HEK293 (cell line): ENCODE results near the gene HHEX.

Source experiments
- CTCF ChIA-PET: fragments of 350-600 bp; formaldehyde crosslinking; extraction: SDS; loops from one replicate; lab custom pipeline; 2021; ENCODE audit warnings: antibody characterized with exemption; lab: Yijun Ruan, JAX
- POLR2A ChIA-PET: fragments of 300-600 bp; formaldehyde crosslinking; extraction: SDS; loops from one replicate; lab custom pipeline; 2020; ENCODE audit warnings: antibody characterized with exemption, inconsistent platforms; lab: Yijun Ruan, JAX
- H3K27ac ChIP-seq: fragments of 200-500 bp; sonication (Bioruptor generic); 2 replicates; pipeline ENCODE4 v1.5.1; 2014; ENCODE audit warnings: low read depth, low read length, control low read depth, inconsistent platforms; ENCODE audit errors: extremely low read depth
- H3K36me3 ChIP-seq, 2 experiments: fragments of 200-500 bp in 1 of 2; sonication (Bioruptor generic) in 1 of 2; 1 replicate in 1 of 2; 2 replicates in 1 of 2; pipeline ENCODE4 v1.5.1; 2014 to 2017; ENCODE audit warnings: inconsistent platforms in 2 of 2, low read length in 2 of 2; ENCODE audit not compliant: control insufficient read depth in 2 of 2, insufficient read depth in 1 of 2
- H3K4me1 ChIP-seq: fragments of 200-500 bp; sonication (Bioruptor generic); 2 replicates; pipeline ENCODE4 v1.5.1; 2014; ENCODE audit warnings: mild to moderate bottlenecking, low read length, inconsistent platforms; ENCODE audit not compliant: control insufficient read depth, insufficient read depth
- H3K4me3 ChIP-seq: 2 replicates; pipeline ENCODE4 v1.5.1; 2011; ENCODE audit warnings: low read depth, mild to moderate bottlenecking, control low read depth, low read length, moderate library complexity
- H3K9me3 ChIP-seq: fragments of 200-500 bp; sonication (Bioruptor generic); 2 replicates; pipeline ENCODE4 v1.5.1; 2014; ENCODE audit warnings: low read depth, low read length, inconsistent platforms; ENCODE audit not compliant: control insufficient read depth, insufficient read depth
- KLF8 ChIP-seq: fragments of 450-650 bp; formaldehyde crosslinking; IDR thresholded peaks from 2 replicates; pipeline ENCODE4 v1.5.1; 2016; ENCODE audit warnings: missing biosample characterization, missing genetic modification characterization
- PRDM10 ChIP-seq: fragments of 450-650 bp; formaldehyde crosslinking; IDR thresholded peaks from 2 replicates; pipeline ENCODE4 v1.5.1; 2016; ENCODE audit warnings: missing biosample characterization, missing genetic modification characterization
- PRDM6 ChIP-seq: fragments of 450-650 bp; formaldehyde crosslinking; IDR thresholded peaks from 2 replicates; pipeline ENCODE4 v1.5.1; 2017; ENCODE audit warnings: missing biosample characterization, missing genetic modification characterization
- SP7 ChIP-seq: fragments of 450-650 bp; formaldehyde crosslinking; IDR thresholded peaks from 2 replicates; pipeline ENCODE4 v1.5.1; 2016; ENCODE audit warnings: missing biosample characterization, missing genetic modification characterization
- ZFHX2 ChIP-seq: fragments of 450-650 bp; formaldehyde crosslinking; conservative IDR thresholded peaks from 2 replicates; pipeline ENCODE4 v1.5.1; 2016; ENCODE audit warnings: missing biosample characterization, missing genetic modification characterization
- ZNF138 ChIP-seq: fragments of 450-650 bp; formaldehyde crosslinking; IDR thresholded peaks from 2 replicates; pipeline ENCODE4 v1.5.1; 2016; ENCODE audit warnings: missing biosample characterization, missing genetic modification characterization, borderline replicate concordance
- ZNF146 ChIP-seq: fragments of 450-650 bp; formaldehyde crosslinking; IDR thresholded peaks from 2 replicates; pipeline ENCODE4 v1.5.1; 2016; ENCODE audit warnings: missing biosample characterization, missing genetic modification characterization
- ZNF423 ChIP-seq: fragments of 450-650 bp; formaldehyde crosslinking; IDR thresholded peaks from 2 replicates; pipeline ENCODE4 v1.5.1; 2016; ENCODE audit warnings: missing biosample characterization, missing genetic modification characterization
- ZNF530 ChIP-seq: fragments of 450-650 bp; formaldehyde crosslinking; IDR thresholded peaks from 2 replicates; pipeline ENCODE4 v1.5.1; 2016; ENCODE audit warnings: low read depth, missing biosample characterization, missing genetic modification characterization
- ZNF558 ChIP-seq: fragments of 450-650 bp; formaldehyde crosslinking; IDR thresholded peaks from 2 replicates; pipeline ENCODE4 v1.5.1; 2016; ENCODE audit warnings: missing biosample characterization, missing genetic modification characterization
- ZNF660 ChIP-seq: fragments of 450-650 bp; IDR thresholded peaks from 2 replicates; pipeline ENCODE4 v1.5.1; 2018; ENCODE audit warnings: missing biosample characterization, mild to moderate bottlenecking, missing genetic modification characterization
- ZNF677 ChIP-seq: fragments of 450-650 bp; IDR thresholded peaks from 2 replicates; pipeline ENCODE4 v1.5.0; 2018; ENCODE audit warnings: missing biosample characterization, mild to moderate bottlenecking, missing genetic modification characterization, moderate library complexity

Gene HHEX

GRCh38 chr10:92689663-92690210 is at the start of gene HHEX:
Gene HHEX, plus strand, starts transcription at chr10:92689955. Its CDS starts 32 bp downstream, at chr10:92689987.
- Histone ChIP-seq H3K36me3 (peaks cover 0 to 7% of the 10 kb centered on the region in 2 experiments; a peak in 1 of 3 replicates), H3K4me1 (peaks cover 6% of the 10 kb centered on the region), H3K4me3 (peak within 1 kb of the TSS; percentile 61), H3K9me3 (no peaks in the 10 kb centered on the region), H3K27ac (peak within 1 kb of the TSS; percentile 78)
- no peak for TF ChIP-seq KLF8 (tag by site-specific recombination)
- TF ChIP-seq SP7: no peak
- 0 out of 2 replicates have a peak, but pooled peaks have one; percentile 53 for TF ChIP-seq PRDM10 (tag by site-specific recombination)
- 0 out of 2 replicates have a peak, but pooled peaks have one; percentile 5 for TF ChIP-seq ZNF146 (tag by site-specific recombination)
- peak; percentile 30; the same call in 1 of the 2 replicates for TF ChIP-seq ZNF677
- 0 out of 2 replicates have a peak, but pooled peaks have one; percentile 69 for TF ChIP-seq ZNF423 (tag by site-specific recombination)
- 0 out of 2 replicates have a peak, but pooled peaks have one; percentile 49 for TF ChIP-seq ZNF660 (tag by site-specific recombination)
- TF ChIP-seq ZFHX2 (tag by site-specific recombination): peak; percentile 98
- ChIA-PET CTCF (interaction anchor here (0.9 kb wide), 1 partner anchor 149 kb away, joined by 4 read pairs; no protein-coding TSS in a partner anchor), POLR2A (interaction anchor here (0.7 to 2.2 kb wide), 6 partner anchors 9 to 117 kb away, joined by 3 to 17 read pairs (median 4); partner anchors contain the start of gene IDE)

- H3K4me1 ChIP-seq: no peaks in the 10 kb centered on the region
- POLR2A ChIA-PET: no interaction called here
- CTCF ChIA-PET: no interaction called here
- peaks cover 61 to 77% of the 10 kb centered on the region in 2 experiments for H3K36me3 ChIP-seq
- H3K27ac ChIP-seq: no peak overlapping the region
- no peak overlapping the region for H3K4me3 ChIP-seq
- H3K9me3 ChIP-seq: no peaks in the 10 kb centered on the region
- TF ChIP-seq PRDM6 (tag by site-specific recombination) (no peak), ZNF530 (tag by site-specific recombination) (no peak)
Measured at GRCh38 chr10:92640107-92640506, 49.6 kb upstream of the HHEX start.

- CTCF ChIA-PET: interaction anchor here (1.1 to 2.2 kb wide), 2 partner anchors 69 to 125 kb away, joined by 3 to 8 read pairs; no protein-coding TSS in a partner anchor
- Histone ChIP-seq H3K27ac (no peak overlapping the region), H3K4me3 (no peak overlapping the region), H3K4me1 (no peaks in the 10 kb centered on the region), H3K9me3 (no peaks in the 10 kb centered on the region), H3K36me3 (peaks cover 59 to 82% of the 10 kb centered on the region in 2 experiments)
- POLR2A ChIA-PET: no interaction called here
- TF ChIP-seq ZNF558 (tag by site-specific recombination) (peak; percentile 98), ZNF138 (tag by site-specific recombination) (no peak)
Measured at GRCh38 chr10:92641492-92641891, 48.3 kb upstream of the HHEX start.
